ENCODE measurements around the gene MTA3. TPM values are rescaled to one million over a fixed set of nuclear protein-coding genes. Genes with fewer than 3 reads are reported as not detected.

MTA3 gene
- total and polyA plus RNA-seq, 9 of the 15 experiments (the other 6 are each of a cell fraction or from before 2014, with no cell fraction given): 12.4 to 39.6 (median 23.5) TPM

- TF ChIP-seq CREM (IDR thresholded peaks at IDR 0.05; ENCODE audit: low read depth) (no peak), FOSL1 (tag; conservative IDR thresholded peaks at IDR 0.05) (no peak), CREBBP (IDR thresholded peaks at IDR 0.05; ENCODE audit: low read depth, low read length) (no peak)
Observed at GRCh38 chr2:42614838-42615237, 46.4 kb downstream of the MTA3 start (continued).

GRCh38 chr2:42618116-42618515 lies 49.7 kb downstream of the MTA3 start:
- FAIRE-seq: no peak
- DNase-seq (ENCODE audit: extremely low read depth in 1 of 4, low spot score in 3 of 4): no peak
- Histone ChIP-seq H3K27me3 (ENCODE audit: control insufficient read depth in 2 of 2, insufficient read depth in 2 of 2, low read length in 2 of 2) (no peaks in the 10 kb centered on the region), H2AFZ (ENCODE audit: low read depth, low read length) (no peak overlapping the region), H3K27ac (ENCODE audit: extremely low read depth, low read depth, low read length) (no peak overlapping the region), H3K4me1 (replicated peaks in 1 of 2; ENCODE audit: control insufficient read depth in 2 of 2, insufficient read depth in 2 of 2, low read length in 2 of 2) (no peaks in the 10 kb centered on the region), H4K20me1 (replicated peaks; ENCODE audit: control insufficient read depth, insufficient read depth, low read length) (no peaks in the 10 kb centered on the region), H3K36me3 (ENCODE audit: control insufficient read depth, insufficient read depth, low read length) (0 out of 3 replicates have a peak, but pooled peaks cover 3% of the 10 kb centered on the region), H3K9ac (ENCODE audit: insufficient read depth in 1 of 2, low read depth in 2 of 2, low read length in 2 of 2) (no peak overlapping the region), H3K9me3 (replicated peaks; ENCODE audit: control insufficient read depth, insufficient read depth, low read depth, low read length) (no peaks in the 10 kb centered on the region), H3K4me3 (no peak overlapping the region), H3K9me1 (ENCODE audit: control insufficient read depth, insufficient read depth, low read length) (no peaks in the 10 kb centered on the region), H3K4me2 (ENCODE audit: insufficient read depth, low read length) (no peak overlapping the region), H3K79me2 (ENCODE audit: control insufficient read depth, insufficient read depth, low read length) (no peaks in the 10 kb centered on the region)
- ATAC-seq: no peak
- no TSS peak for BruUV-seq (replicated peaks)
- intact Hi-C loops (cut with micrococcal nuclease) (no loop called here), in situ Hi-C loops (cut with MboI) (no loop called here)
- WGBS (ENCODE audit: insufficient coverage, low coverage, missing lambda C conversion rate): 35% methylated on average over 5 of the region's 5 CpGs
- ChIA-PET CTCF (ENCODE audit: low intra/inter-chr PET ratio) (no interaction called here), POLR2A (no interaction called here)
- no peak for TF ChIP-seq BRCA1 (IDR thresholded peaks at IDR 0.05)
- no peak for TF ChIP-seq BRCA1 (CRISPR knock-in tag; IDR thresholded peaks at IDR 0.05)
- no peak for TF ChIP-seq SRSF1 (IDR thresholded peaks at IDR 0.05; ENCODE audit: low read depth, low read length)
- TF ChIP-seq MXI1 (IDR thresholded peaks at IDR 0.05; ENCODE audit: low read depth, low read length): no peak
- no peak for TF ChIP-seq STAT5A (IDR thresholded peaks at IDR 0.05; ENCODE audit: borderline replicate concordance, low read length)
- no peak for TF ChIP-seq ELK1 (CRISPR knock-in tag; IDR thresholded peaks at IDR 0.05)
- no peak for TF ChIP-seq ZNF592 (IDR thresholded peaks at IDR 0.05)
- TF ChIP-seq ZNF639 (CRISPR knock-in tag; conservative IDR thresholded peaks at IDR 0.05 in 1 of 2, IDR thresholded peaks at IDR 0.05 in 1 of 2): no peak
- TF ChIP-seq ZNF707 (CRISPR knock-in tag; conservative IDR thresholded peaks at IDR 0.05): no peak
- no peak for TF ChIP-seq RNF219 (CRISPR knock-in tag; IDR thresholded peaks at IDR 0.05)

Measured in K562 (cell line).